BLaER1 (cell line): ENCODE results near the gene SRL.
"Not testable (repeated sequence)": the region's sequence is repeated elsewhere in the genome, so short reads cannot be mapped to it uniquely, and the experiment has no call there.

Source experiments
- H3K27ac ChIP-seq: shearing (Covaris generic); formaldehyde crosslinking; 2 replicates; pipeline ENCODE4 v1.8.1; 2022
- H3K27me3 ChIP-seq: shearing (Covaris generic); formaldehyde crosslinking; 2 replicates; pipeline ENCODE4 v1.8.1; 2022
- H3K36me3 ChIP-seq: shearing (Covaris generic); formaldehyde crosslinking; 2 replicates; pipeline ENCODE4 v1.8.1; 2022
- H3K4me1 ChIP-seq: shearing (Covaris generic); formaldehyde crosslinking; 2 replicates; pipeline ENCODE4 v1.8.1; 2022
- H3K4me2 ChIP-seq: shearing (Covaris generic); formaldehyde crosslinking; 2 replicates; pipeline ENCODE4 v1.8.1; 2022
- H3K4me3 ChIP-seq: shearing (Covaris generic); formaldehyde crosslinking; 2 replicates; pipeline ENCODE4 v1.8.1; 2022
- H3K9ac ChIP-seq: shearing (Covaris generic); formaldehyde crosslinking; 2 replicates; pipeline ENCODE4 v1.8.1; 2022
- H3K9me3 ChIP-seq: shearing (Covaris generic); formaldehyde crosslinking; 2 replicates; pipeline ENCODE4 v1.8.1; 2022
- H4K20me1 ChIP-seq: shearing (Covaris generic); formaldehyde crosslinking; 2 replicates; pipeline ENCODE4 v1.8.1; 2022
- Cebpa-rat ChIP-seq: shearing (Covaris generic); IDR thresholded peaks from 2 replicates; pipeline ENCODE4 v1.8.1; 2022

Gene SRL

GRCh38 chr16:4262303-4262835 lies 20.5 kb upstream of the SRL start:
- no peak for TF ChIP-seq Cebpa-rat
- H4K20me1 ChIP-seq, result peaks cover 76% of the 10 kb centered on the region
- H3K27ac ChIP-seq, result no peak overlapping the region
- H3K27me3 ChIP-seq, result no peaks in the 10 kb centered on the region
- H3K9me3 ChIP-seq, result no peaks in the 10 kb centered on the region
- H3K9ac ChIP-seq, result no peak overlapping the region
- H3K4me2 ChIP-seq, result no peak overlapping the region
- no peak overlapping the region for H3K4me3 ChIP-seq
- peaks cover 96% of the 10 kb centered on the region for H3K36me3 ChIP-seq
- 0 out of 2 replicates have a peak, but pooled peaks cover 10% of the 10 kb centered on the region for H3K4me1 ChIP-seq

- Histone ChIP-seq H3K4me3 (no peak overlapping the region), H3K4me1 (0 out of 2 replicates have a peak, but pooled peaks cover 10% of the 10 kb centered on the region), H3K9me3 (no peaks in the 10 kb centered on the region), H3K36me3 (peaks cover 93% of the 10 kb centered on the region), H3K9ac (no peak overlapping the region), H3K27ac (no peak overlapping the region), H3K27me3 (no peaks in the 10 kb centered on the region), H3K4me2 (no peak overlapping the region), H4K20me1 (peaks cover 69% of the 10 kb centered on the region)
- TF ChIP-seq Cebpa-rat, result no peak
Measured at GRCh38 chr16:4261557-4262172, 19.8 kb upstream of the SRL start.

- peaks cover 91% of the 10 kb centered on the region for H3K36me3 ChIP-seq
- H3K9ac ChIP-seq, result no peak overlapping the region
- H3K27ac ChIP-seq, result no peak overlapping the region
- no peaks in the 10 kb centered on the region for H3K9me3 ChIP-seq
- peaks cover 56% of the 10 kb centered on the region for H4K20me1 ChIP-seq
- no peak for TF ChIP-seq Cebpa-rat
- H3K27me3 ChIP-seq, result no peaks in the 10 kb centered on the region
- no peak overlapping the region for H3K4me2 ChIP-seq
- H3K4me3 ChIP-seq, result no peak overlapping the region
- H3K4me1 ChIP-seq, result 0 out of 2 replicates have a peak, but pooled peaks cover 10% of the 10 kb centered on the region
Measured at GRCh38 chr16:4260360-4260759, 18.5 kb upstream of the SRL start.

DNA sequence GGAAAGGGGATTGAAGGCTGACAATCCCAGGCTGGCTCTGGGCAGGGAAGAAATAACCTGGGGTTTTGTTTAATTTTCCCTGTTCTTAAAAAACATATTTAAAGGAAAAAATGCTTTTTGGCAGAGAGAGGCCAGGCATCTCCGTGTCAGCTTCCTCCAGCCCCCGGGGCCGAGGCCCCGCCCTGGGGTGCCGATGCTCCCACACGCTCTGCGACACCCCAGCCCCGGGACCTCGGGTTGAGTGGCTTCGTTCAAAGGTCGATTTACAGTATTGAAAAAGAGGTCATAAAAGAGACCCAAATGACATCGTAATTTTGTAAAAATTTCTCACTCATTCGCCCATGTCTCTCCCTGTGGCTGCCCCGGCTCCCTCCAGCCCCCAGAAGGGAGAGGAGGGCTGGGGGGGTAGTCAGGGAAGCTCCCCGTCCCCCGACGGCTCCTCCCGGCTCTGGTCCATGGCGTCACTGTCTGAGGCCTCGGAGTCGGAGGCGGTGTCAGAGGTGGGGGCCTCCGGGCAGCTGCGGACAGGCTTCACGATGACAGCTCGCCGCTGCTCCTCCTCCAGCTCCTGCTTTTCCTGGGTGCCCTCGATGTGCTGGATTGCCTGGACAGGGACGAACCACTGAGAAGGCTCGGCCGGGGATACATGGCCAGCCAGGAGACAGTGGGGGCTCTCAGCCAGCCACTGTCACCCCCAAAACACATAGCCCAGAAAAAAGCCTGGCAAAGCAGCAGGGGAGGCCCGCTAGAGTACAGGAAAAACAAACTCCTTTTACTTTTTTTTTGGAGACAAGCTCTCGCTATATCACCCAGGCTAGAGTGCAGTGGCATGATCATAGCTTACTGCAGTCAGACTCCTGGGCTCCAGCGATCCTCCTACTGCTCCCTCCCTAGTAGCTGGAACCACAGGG lies 16.0 kb upstream of the SRL start:
- peaks cover 31% of the 10 kb centered on the region for H4K20me1 ChIP-seq
- H3K9me3 ChIP-seq, result no peaks in the 10 kb centered on the region
- no peak for TF ChIP-seq Cebpa-rat
- peaks cover 73% of the 10 kb centered on the region for H3K36me3 ChIP-seq
- H3K27me3 ChIP-seq, result no peaks in the 10 kb centered on the region
- no peak overlapping the region for H3K9ac ChIP-seq
- peaks cover 2% of the 10 kb centered on the region for H3K4me1 ChIP-seq
- no peak overlapping the region for H3K27ac ChIP-seq
- no peak overlapping the region for H3K4me3 ChIP-seq
- H3K4me2 ChIP-seq, result no peak overlapping the region

DNA sequence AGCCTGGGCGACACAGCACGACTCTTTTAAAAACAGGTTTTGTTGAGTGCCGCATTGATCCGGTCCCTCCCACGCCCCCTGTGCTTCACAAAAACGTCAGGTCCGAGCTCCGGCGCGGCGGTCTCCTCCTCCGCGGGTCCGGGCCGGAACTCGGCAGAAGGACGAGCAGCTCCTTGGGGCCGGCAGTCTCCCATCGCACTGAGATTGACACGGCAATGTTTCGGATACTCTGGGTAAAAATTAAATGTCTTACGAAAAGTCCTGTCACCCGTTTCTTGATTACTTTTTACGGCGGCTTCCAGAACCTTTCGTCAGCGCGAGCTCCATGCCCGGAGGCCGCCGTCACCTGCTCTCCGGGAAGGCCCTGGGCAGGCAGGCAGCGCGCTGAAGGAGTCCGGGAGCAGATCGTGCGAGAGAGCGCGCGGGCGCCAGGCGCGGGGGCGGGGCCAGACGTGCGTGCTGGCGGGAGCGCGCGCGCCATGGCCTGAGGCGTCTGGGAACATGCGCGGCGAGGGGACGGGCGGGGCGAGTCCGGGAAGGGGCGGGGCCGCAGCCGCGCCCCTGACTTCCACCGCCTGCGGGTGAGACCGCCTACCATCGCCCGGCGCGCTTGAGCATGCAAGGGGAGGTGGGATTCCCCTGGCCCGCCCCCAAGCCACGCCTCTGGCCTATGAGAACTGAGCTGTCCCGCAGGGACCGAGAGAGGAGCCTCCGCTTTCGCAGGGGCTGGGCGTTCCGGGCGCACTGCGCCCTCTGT lies 11.7 kb upstream of the SRL start:
- H3K4me2 ChIP-seq, result peak overlapping the region; percentile 83
- H3K9ac ChIP-seq, result peak overlapping the region; percentile 81
- TF ChIP-seq Cebpa-rat, result no peak
- peaks cover 30% of the 10 kb centered on the region for H3K36me3 ChIP-seq
- peak overlapping the region; percentile 71 for H3K27ac ChIP-seq
- H3K9me3 ChIP-seq, result no peaks in the 10 kb centered on the region
- no peaks in the 10 kb centered on the region for H3K27me3 ChIP-seq
- no peaks in the 10 kb centered on the region for H4K20me1 ChIP-seq
- peak overlapping the region; percentile 73 for H3K4me3 ChIP-seq
- peaks cover 22% of the 10 kb centered on the region for H3K4me1 ChIP-seq

DNA sequence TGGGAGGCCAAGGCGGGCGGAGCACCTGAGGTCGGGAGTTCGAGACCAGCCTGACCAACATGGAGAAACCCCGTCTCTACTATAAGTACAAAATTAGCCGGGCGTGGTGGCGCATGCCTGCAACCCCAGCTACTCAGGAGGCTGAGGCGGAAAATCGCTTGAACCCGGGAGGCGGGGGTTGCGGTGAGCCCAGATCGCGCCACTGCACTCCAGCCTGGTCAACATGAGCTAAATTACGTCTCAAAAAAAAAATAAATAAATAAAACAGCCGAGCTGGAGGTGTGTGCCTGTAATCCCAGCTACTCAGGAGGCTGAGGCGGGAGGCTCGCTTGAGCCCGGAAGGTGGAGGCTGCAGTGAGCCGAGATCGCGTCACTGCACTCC lies 11.1 kb upstream of the SRL start:
- not testable (repeated sequence) for H3K9me3 ChIP-seq, H4K20me1 ChIP-seq, H3K27me3 ChIP-seq
- Histone ChIP-seq H3K4me1 (peaks cover 23% of the 10 kb centered on the region), H3K4me3 (peak overlapping the region; percentile 73), H3K36me3 (peaks cover 25% of the 10 kb centered on the region), H3K4me2 (peak overlapping the region; percentile 83), H3K27ac (peak overlapping the region; percentile 71), H3K9ac (peak overlapping the region; percentile 81)

- H3K9ac ChIP-seq, result no peak overlapping the region
- peak overlapping the region; percentile 9; the same call in 1 of the 2 replicates for H3K27ac ChIP-seq
- no peaks in the 10 kb centered on the region for H3K9me3 ChIP-seq
- H3K4me1 ChIP-seq, result peaks cover 45% of the 10 kb centered on the region
- TF ChIP-seq Cebpa-rat, result no peak
- no peak overlapping the region for H3K4me2 ChIP-seq
- H4K20me1 ChIP-seq, result no peaks in the 10 kb centered on the region
- H3K36me3 ChIP-seq, result no peaks in the 10 kb centered on the region; the same call in 1 of the 2 replicates
- H3K27me3 ChIP-seq, result no peaks in the 10 kb centered on the region
- no peak overlapping the region for H3K4me3 ChIP-seq
Measured at GRCh38 chr16:4249530-4250308, 7.8 kb upstream of the SRL start.

- H3K27me3 ChIP-seq, result no peaks in the 10 kb centered on the region
- H4K20me1 ChIP-seq, result no peaks in the 10 kb centered on the region
- H3K9me3 ChIP-seq, result no peaks in the 10 kb centered on the region
- H3K36me3 ChIP-seq, result no peaks in the 10 kb centered on the region; the same call in 1 of the 2 replicates
- H3K4me3 ChIP-seq, result no peak overlapping the region
- H3K27ac ChIP-seq, result peak overlapping the region; percentile 44; the same call in 1 of the 2 replicates
- TF ChIP-seq Cebpa-rat, result no peak
- H3K9ac ChIP-seq, result 0 out of 2 replicates have a peak overlapping the region, but pooled peaks have one; percentile 38
- H3K4me1 ChIP-seq, result peaks cover 38% of the 10 kb centered on the region
- H3K4me2 ChIP-seq, result no peak overlapping the region
Measured at GRCh38 chr16:4247460-4247784, 5.5 kb upstream of the SRL start.
